ENCODE data around the gene LNPK.
"Not testable (repeated sequence)": the region's sequence is repeated elsewhere in the genome, so short reads cannot be mapped to it uniquely, and the experiment has no call there.

Gene LNPK, protein sequence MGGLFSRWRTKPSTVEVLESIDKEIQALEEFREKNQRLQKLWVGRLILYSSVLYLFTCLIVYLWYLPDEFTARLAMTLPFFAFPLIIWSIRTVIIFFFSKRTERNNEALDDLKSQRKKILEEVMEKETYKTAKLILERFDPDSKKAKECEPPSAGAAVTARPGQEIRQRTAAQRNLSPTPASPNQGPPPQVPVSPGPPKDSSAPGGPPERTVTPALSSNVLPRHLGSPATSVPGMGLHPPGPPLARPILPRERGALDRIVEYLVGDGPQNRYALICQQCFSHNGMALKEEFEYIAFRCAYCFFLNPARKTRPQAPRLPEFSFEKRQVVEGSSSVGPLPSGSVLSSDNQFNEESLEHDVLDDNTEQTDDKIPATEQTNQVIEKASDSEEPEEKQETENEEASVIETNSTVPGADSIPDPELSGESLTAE

DNA sequence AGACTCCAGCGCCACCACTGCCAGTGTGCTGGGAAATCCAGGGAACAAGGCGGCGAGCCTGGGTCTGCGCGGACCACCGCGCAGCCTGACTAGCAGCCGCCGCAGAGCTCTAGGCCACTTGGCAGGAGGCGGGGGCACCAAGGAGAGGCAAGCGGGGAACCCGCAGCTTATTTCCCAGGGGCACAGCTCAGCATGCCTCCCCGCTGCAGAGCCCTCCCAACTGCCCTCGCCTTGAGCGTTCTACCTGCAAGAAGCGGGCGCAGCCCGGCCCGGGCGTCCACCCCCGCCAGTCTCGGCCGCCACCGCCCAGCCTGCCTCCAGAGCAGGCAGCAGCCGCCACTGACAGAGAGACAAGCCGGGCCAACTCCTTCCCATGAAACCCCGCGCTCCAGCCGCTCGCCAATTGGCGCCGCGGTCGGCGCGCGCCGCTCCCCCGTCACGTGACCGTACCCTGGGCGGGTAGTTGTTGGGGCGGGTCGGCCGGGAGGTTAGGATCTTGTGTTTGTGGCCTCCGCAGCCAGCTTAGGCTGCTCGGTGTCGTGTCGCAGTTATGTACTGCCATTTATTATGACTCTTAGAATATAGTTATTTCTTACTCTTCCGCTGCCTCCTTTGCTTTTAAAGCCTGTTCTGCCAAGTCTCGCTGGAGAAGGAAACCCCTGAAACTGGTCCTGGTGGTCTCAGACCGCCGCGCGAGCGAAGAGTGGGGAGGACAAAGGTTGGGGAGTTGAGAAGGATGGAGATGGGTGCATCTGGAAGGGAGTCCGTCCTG, at the start of gene LNPK:
LNPK (minus strand) TSS at position 352 of the 772 bp plus-strand sequence. CDS start 6,683 bp downstream, outside the sequence.
- DNase-seq (ENCODE audit: low read depth in 2 of 3, low spot score in 2 of 3), result peak; percentile 61 to 90 (median 81)

DNA sequence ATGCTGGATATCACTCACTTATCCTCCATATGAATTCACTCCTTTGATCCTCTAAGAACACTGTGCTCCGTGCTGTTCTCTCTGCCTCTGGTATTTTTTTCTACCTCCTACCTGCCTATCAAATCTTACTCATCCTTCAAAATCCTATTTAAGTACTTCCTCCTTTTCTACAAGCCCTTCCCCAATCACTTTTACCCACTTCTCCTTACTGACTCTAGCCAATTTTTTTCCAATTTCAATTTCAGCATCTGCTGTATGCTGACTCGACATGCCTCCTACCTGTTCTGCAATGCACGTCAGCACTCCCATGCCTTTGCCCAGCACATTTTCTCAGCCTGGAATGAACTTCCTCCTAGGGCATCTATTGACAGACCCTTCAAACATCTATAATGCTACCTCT, 37.3 kb upstream of the LNPK start:
- DNase-seq (ENCODE audit: low read depth in 2 of 3, low spot score in 2 of 3), result no peak

DNA sequence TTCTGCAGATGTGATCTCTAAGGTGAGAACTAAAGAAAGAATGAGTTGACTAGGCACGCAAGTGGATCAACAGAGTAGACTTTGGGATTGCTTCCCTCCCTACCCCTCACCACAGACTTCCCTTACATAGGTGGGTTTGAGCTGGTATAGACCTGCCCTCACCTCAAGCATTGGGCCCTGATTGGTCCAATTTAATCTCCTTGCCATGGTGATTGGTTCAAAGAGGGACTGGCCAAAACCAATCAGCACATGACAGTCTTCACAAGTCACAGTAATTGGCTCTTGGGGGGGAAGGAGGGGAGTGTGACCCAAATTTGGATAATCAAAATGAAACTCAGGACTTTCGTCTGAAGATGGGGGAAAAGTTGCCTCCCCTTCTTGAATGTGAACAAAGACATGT, 36.6 kb upstream of the LNPK start:
- DNase-seq (ENCODE audit: low read depth in 2 of 3, low spot score in 2 of 3), result no peak

DNA sequence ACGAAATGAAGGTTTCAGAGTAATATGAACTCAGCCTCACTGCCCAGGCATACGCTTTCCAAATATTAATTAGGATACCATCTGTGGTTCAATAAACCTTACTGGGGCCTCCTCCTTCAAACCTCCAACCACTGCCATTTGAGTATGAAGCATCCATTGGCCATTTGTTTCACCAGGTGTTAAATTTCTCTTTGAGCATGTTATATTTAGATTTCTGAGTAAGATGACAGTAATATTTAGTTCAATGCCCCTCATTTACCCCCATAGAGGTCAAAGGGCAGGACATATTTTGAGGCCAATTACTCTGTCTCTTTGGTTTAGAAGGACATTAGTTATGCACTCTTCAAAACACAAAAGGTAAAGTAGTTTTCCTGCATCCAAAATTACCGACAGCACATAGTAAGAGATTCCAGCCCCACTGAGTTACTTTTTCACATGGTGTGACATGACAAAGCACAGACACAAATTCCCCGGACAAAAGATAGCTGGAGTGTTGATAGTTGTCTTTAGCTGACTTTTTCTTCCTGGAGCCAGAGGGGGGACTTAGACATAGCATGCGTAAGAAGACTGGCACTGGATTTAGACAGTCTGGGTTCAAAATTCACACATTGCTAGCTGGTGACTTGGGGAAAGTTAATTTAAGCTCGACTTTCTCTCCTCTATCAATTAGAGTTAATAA, 33.1 kb upstream of the LNPK start:
- no peak for DNase-seq (ENCODE audit: low read depth in 2 of 3, low spot score in 2 of 3)

DNA sequence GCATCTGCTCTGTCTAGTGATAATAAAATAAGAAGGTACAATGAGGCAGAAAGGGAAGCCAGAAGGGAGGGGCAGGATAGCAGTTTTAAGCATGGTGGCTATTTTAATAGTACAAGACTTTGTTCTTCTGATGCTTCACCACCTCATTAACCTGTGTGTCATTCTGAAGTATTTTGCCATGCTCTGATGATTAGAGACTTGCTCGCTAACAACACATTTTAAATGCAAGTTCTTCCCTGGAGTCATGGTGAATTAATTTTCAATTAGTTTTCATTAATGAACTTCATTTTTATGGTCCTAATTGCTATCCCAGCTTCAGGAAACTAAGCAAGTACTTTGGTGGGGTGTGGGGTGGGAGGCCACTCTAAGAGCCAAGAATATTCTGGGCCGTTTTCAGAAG, 25.7 kb upstream of the LNPK start:
- DNase-seq (ENCODE audit: low read depth in 2 of 3, low spot score in 2 of 3), result no peak

DNA sequence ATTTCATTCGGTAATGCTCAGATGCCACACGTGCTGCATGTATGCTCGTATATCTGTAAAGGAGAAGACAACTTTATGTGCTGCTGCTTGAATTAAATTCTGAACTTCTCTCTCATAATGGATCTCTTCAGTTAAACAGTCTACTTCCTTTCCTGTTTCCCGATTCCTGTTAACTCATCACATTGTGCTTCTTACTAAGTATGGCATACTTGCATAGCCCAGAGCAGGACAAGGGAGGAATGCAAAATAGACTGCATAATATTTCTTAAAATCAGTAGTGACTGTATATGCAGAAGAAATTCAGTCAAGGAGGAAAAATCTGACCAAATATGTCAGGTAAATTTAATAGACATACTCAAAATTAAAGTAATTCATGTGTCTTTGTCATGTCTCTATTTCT, 23.9 kb upstream of the LNPK start:
- no peak for DNase-seq (ENCODE audit: low read depth in 2 of 3, low spot score in 2 of 3)

DNA sequence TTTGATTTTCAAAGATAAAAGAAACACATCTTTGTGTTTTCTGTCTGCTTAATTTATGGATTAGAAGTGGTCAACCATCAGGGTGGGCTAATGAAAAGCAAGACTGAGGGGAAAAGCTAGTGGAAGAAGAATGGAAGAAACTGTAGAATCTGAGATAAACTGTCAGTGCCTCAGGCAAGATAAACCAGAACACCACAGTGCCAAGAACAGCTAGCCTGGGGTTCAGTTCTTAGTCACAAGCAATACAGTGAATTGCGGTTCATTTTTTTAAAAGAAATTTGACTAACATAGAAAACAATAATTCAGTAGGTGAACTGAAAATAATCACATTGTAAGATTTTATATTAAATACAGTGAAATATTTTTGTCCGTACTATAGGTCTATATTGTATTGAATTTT, 22.0 kb upstream of the LNPK start:
- no peak for DNase-seq (ENCODE audit: low read depth in 2 of 3, low spot score in 2 of 3)

DNA sequence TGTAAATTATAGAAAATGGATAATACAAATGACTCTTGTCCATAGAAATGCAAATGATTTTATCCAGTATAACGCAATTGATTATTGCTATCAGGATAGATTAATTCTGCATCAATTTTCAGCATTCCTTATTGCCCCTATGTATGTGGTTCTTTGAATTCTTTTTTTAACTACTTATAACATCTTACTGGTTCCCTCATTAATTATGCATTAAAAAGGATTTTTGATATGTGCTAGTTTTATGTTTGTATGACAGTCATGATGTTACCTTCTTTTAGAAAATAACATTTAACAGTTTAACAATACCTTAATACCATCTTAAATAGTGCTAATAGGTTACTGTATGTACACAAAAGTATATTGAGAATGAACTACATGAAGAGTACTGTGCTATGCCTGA, 20.0 kb upstream of the LNPK start:
- DNase-seq (ENCODE audit: low read depth in 2 of 3, low spot score in 2 of 3), result no peak

DNA sequence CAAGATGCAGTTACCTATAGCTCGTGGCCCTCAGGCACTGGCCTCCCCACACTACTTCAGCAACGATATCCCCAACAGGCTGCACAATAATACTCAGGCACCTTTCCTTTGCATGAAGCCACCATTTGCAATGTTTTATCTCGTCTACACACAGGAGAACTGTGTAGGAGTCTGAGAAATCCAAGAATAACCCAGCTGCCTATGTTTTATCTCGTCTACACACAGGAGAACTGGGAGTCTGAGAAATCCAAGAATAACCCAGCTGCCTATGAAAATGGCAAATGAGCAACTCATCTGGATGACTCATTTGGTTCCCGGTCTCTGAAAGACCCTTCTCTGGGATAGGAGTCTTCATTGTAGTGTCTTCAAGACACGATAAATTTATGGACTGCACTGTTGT, 18.3 kb upstream of the LNPK start:
- no peak for DNase-seq (ENCODE audit: low read depth in 2 of 3, low spot score in 2 of 3)

DNA sequence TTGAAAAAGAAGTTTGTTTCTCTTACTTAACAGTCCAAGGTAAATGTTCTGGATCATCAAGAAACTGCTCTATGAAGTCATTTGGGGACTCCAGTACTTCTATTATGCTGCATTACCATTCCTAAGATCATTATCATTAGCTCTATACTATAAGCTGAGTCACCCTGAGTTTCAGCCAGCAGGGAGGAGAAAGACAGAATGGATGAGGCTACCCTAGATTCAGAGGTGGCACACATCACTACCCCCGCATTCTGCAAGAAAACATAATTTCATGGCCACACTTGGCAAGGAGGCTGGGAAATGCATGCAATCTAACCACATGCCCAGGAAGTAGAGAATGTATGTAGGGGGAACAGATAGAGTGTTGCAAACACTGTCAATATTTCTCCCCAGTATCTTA, 16.6 kb upstream of the LNPK start:
- DNase-seq (ENCODE audit: low read depth in 2 of 3, low spot score in 2 of 3), result no peak

DNA sequence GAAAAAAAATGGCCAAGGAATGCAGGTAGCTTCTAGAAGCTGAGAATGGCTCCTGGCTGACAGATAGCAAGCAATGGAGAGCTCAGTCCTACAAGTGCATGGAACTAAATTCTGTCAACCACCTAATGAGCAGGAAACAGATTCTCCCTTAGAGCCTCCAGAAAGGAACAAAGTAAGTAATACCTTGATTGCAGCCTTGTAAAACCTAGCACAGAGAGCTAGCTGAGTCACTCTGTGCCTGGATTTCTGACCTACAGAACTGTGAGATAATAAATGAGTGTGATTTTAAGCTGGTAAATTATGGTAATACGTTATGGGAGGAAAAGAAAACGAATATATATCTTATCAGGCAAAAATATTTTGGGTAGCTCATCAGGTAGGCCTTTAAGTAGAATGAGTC, 7.4 kb upstream of the LNPK start:
- DNase-seq (ENCODE audit: low read depth in 2 of 3, low spot score in 2 of 3), result no peak

DNA sequence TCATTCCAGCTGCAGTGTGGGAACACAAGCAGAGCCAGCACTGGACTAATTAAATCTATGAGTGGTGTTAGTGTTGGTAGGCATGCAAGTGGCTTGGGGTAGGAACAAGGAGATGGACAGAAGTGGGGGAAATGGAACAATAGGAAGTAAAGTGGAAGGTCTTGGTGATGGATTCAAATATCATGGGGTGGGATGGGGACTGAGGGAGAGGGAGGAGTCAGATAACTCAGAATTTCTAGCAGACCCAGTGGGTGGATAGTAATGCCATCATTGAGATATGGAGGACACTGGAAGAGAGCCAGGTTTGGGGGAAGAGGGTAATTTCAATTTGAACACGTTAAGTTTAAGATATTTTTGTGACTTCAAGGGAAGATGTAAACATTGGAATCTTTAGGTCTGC, 2.9 kb upstream of the LNPK start:
- DNase-seq (ENCODE audit: low read depth in 2 of 3, low spot score in 2 of 3), result no peak

DNA sequence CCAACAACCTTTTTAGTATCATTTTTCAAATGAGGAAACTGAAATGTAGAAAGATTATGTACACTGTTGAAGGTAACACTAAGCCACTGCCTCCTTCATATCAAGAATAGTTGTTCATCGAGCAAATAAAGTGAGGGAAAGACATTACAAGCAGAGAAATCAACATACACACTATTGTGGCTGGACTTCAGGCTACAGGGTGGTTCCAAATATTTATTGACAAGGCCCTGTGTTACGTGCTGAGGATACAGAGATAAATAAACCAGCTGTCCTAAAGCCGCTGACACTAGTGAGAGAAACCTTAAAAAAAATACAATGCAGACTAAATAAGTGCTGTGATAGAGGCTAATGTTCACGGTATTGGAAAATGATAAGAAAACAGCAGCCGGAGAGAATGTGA, 1.9 kb upstream of the LNPK start:
- no peak for DNase-seq (ENCODE audit: low read depth in 2 of 3, low spot score in 2 of 3)

DNA sequence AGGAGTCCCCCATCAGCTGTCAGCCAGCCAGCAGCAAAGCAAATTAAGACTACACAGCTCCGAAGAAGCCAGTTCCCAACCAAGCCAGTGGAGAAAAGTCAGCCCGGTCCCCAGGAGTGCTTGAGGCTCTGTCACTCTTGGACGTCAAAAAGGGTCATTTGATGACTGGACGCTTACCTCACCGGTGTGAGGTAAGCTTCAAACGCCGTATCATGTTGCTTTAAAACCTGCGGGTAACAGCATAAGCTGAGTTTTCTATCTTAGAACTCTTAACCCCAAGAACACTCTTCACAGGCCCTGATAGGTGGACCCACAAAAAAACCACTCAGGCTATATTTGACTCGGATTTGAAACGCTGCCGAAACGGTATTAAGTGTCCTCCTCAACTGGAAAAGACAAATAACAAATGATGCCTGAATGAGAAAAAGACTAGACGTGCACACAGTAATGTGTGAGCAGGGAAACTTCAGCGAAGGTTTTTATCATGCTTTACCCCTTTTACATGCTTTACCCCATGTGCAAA, 682 bp upstream of the LNPK start:
- DNase-seq (ENCODE audit: low read depth in 2 of 3, low spot score in 2 of 3), result no peak

DNA sequence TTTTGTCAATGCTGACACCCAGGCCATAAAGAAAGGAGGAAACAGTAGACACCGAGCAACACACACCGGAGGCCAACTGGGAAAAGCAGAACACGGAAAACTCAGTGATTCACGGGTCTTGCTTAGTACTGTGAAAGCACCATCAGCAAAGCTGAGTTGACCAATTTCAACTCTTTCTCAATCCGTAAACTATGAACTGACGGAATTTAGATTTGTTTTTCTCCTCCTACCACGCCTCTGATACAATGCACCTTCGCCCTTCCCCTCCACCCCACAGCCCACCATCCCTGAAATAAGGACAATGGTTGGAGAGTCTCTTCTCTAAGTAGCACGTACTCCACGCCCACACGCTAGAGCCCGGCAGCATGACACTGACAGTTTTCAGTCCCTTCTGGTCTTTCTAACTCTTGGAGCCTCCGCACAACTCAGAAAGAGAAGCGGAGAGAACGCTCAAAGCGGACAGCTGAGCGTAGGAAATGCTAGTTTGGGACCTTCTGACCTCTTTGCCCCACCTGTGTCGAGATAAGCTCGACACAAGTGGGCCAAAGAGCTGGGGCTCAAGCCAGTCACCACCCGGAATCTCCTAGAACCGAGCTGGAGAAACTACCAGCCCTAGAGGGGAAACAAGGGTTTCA, 669 bp downstream of the LNPK start:
- DNase-seq (ENCODE audit: low read depth in 2 of 3, low spot score in 2 of 3), result peak; percentile 11 to 36 (median 31)

DNA sequence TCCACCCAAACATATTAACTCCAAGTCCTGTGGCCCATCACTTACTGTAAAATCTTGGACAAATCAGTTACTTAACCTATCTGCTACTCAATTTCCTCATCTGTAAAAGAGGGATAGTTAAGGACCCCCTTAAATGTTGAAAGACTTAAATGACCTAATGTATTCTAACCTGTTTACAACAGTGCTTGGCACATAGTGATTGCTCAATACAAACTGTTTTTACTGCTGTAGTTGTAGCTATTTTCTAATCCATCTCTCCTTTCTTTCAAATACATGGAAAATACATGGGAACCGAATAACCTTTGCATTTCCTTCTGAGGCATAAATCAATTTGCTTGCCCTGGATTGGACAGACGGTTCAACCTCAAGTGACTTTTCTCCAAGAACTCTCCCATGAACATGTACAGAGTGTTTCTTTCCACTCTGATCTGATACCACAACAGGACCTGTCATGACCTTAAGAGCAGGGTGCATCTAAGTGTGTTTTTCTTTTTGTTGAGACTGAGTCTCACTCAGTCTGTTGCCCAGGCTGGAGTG, 2.7 kb downstream of the LNPK start:
- no peak for DNase-seq (ENCODE audit: low read depth in 2 of 3, low spot score in 2 of 3)

DNA sequence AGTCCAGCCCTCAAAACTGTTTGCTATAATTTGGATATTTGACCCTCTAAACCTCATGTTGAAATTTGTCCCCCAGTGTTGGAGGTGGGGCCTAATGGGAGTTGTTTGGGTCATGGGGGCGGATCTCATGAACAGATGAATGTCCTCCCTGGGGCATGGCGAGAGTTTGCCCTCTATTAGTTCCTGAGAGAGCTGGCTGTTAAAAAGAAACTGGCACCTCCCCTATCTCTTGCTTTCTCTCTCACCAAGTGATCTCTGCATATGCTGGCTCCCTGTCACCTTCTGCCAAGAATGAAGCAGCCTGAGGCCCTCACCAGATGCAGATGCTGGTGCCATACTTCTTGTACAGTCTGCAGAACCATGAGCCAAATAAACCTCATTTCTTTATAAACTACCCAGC, 12.0 kb downstream of the LNPK start:
- DNase-seq (ENCODE audit: low read depth in 2 of 3, low spot score in 2 of 3), result no peak

DNA sequence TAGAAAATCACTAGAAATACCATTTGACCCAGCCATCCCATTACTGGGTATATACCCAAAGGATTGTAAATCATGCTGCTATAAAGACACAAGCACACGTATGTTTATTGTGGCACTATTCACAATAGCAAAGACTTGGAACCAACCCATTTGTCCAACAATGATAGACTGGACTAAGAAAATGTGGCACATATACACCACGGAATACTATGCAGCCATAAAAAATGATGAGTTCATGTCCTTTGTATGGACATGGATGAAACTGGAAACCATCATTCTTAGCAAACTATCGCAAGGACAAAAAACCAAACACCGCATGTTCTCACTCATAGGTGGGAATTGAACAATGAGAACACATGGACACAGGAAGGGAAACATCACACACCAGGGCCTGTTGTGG, 14.9 kb downstream of the LNPK start:
- not testable (repeated sequence) for DNase-seq (ENCODE audit: low read depth in 2 of 3, low spot score in 2 of 3)

DNA sequence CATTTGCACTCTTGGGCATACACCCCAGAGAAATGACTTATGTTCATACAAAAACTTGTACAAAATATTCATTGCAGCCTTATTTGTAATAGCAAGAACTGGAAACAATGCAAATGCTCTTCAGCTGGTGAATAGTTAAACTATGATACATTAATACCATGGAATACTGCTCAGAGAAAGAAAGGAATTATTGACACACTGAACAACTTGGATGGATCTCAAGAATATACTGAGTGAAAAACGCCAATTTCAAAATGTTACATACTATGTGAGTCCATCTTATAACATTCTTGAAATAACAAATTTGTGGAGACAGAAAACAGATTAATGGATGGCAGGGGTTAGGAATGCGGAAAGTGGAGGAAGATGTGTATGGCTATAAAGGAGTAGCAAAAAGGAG, 17.2 kb downstream of the LNPK start:
- DNase-seq (ENCODE audit: low read depth in 2 of 3, low spot score in 2 of 3), result no peak

DNA sequence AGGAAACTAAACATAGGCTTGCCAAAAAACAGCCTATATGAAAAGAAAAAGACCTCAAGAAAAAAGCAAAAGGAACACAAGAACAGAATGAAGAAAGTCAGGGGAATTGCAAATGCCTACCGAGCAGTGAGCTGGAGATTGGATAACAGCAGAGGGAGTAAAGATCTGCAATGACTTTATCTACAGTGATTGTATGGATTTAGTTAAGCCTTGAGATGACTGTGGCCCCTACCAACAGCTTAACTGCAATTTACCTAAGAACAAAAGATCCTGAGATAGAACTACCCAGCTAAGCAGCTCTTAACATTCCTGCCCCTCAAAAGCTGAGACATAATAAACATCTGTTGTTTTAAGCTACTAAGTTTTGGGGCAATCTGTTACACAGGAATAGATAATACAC, 20.5 kb downstream of the LNPK start:
- no peak for DNase-seq (ENCODE audit: low read depth in 2 of 3, low spot score in 2 of 3)
